Mesothelial cell of epicardium (in vitro differentiated cells): ENCODE results near the gene MYCBPAP. TPM values are rescaled to one million over a fixed set of nuclear protein-coding genes. Genes with fewer than 3 reads are reported as not detected.

Source experiments
- DNase-seq, 2 experiments: peaks; one replicate each; pipeline ENCODE4 v3.0.0; 2021; ENCODE audit warnings: low spot score in 2 of 2; ENCODE audit not compliant: unreplicated experiment in 2 of 2
- H3K27ac Mint-ChIP-seq: 2 replicates; pipeline ENCODE4 v1.8.0; 2021; ENCODE audit warnings: mixed read lengths
- H3K27me3 Mint-ChIP-seq: 2 replicates; pipeline ENCODE4 v1.8.0; 2021; ENCODE audit warnings: low read depth, mixed read lengths
- H3K36me3 Mint-ChIP-seq: 2 replicates; pipeline ENCODE4 v1.8.0; 2021; ENCODE audit warnings: mixed read lengths
- H3K4me1 Mint-ChIP-seq: 2 replicates; pipeline ENCODE4 v1.8.0; 2021; ENCODE audit warnings: mixed read lengths
- H3K4me3 Mint-ChIP-seq: 2 replicates; pipeline ENCODE4 v1.8.0; 2021; ENCODE audit warnings: mild to moderate bottlenecking, moderate library complexity, mixed read lengths
- H3K9me3 Mint-ChIP-seq: 2 replicates; pipeline ENCODE4 v1.8.0; 2021; ENCODE audit warnings: mixed read lengths
- CTCF ChIP-seq: fragments of 200-600 bp; sonication (generic); IDR thresholded peaks from one replicate; pipeline ENCODE4 v1.5.0; 2021; ENCODE audit warnings: antibody characterized with exemption; ENCODE audit not compliant: unreplicated experiment
- total RNA-seq: library from RNA; stranded (reverse); gene quantifications from 3 replicates; pipeline ENCODE4 v1.2.1, GENCODE V29; 2021

The MYCBPAP gene
- total RNA-seq, 1 donor from 2014 or later: 5.1 TPM

- no peak for DNase-seq
- H3K9me3 Mint-ChIP-seq: no peaks in the 10 kb centered on the region
- no peaks in the 10 kb centered on the region for H3K4me1 Mint-ChIP-seq
- no peak overlapping the region for H3K27ac Mint-ChIP-seq
- TF ChIP-seq CTCF: no peak
- H3K27me3 Mint-ChIP-seq: no peaks in the 10 kb centered on the region
- H3K36me3 Mint-ChIP-seq: peaks cover 20% of the 10 kb centered on the region
- no peak overlapping the region for H3K4me3 Mint-ChIP-seq
Observed at GRCh38 chr17:50487213-50488096, 20.8 kb upstream of the MYCBPAP start.

GRCh38 chr17:50488880-50489279, 19.4 kb upstream of the MYCBPAP start:
- Mint-ChIP-seq H3K27ac (no peak overlapping the region), H3K4me1 (no peaks in the 10 kb centered on the region), H3K9me3 (no peaks in the 10 kb centered on the region), H3K27me3 (no peaks in the 10 kb centered on the region), H3K36me3 (peaks cover 15% of the 10 kb centered on the region), H3K4me3 (no peak overlapping the region)
- DNase-seq: no peak
- TF ChIP-seq CTCF: no peak

GRCh38 chr17:50491505-50491904, 16.7 kb upstream of the MYCBPAP start:
- DNase-seq: no peak
- Mint-ChIP-seq H3K27me3 (no peaks in the 10 kb centered on the region), H3K4me3 (no peak overlapping the region), H3K27ac (no peak overlapping the region), H3K4me1 (no peaks in the 10 kb centered on the region), H3K36me3 (no peaks in the 10 kb centered on the region), H3K9me3 (no peaks in the 10 kb centered on the region)
- TF ChIP-seq CTCF: no peak

GRCh38 chr17:50492214-50492613, 16.0 kb upstream of the MYCBPAP start:
- DNase-seq: no peak
- Mint-ChIP-seq H3K36me3 (no peaks in the 10 kb centered on the region), H3K27ac (no peak overlapping the region), H3K4me3 (no peak overlapping the region), H3K9me3 (no peaks in the 10 kb centered on the region), H3K27me3 (no peaks in the 10 kb centered on the region), H3K4me1 (no peaks in the 10 kb centered on the region)
- no peak for TF ChIP-seq CTCF

GRCh38 chr17:50493744-50494143, 14.5 kb upstream of the MYCBPAP start:
- no peak overlapping the region for H3K4me3 Mint-ChIP-seq
- no peak for TF ChIP-seq CTCF
- H3K36me3 Mint-ChIP-seq: no peaks in the 10 kb centered on the region
- H3K9me3 Mint-ChIP-seq: no peaks in the 10 kb centered on the region
- no peaks in the 10 kb centered on the region for H3K4me1 Mint-ChIP-seq
- no peak for DNase-seq
- H3K27me3 Mint-ChIP-seq: no peaks in the 10 kb centered on the region
- H3K27ac Mint-ChIP-seq: no peak overlapping the region
